ENCODE measurements around the gene TRMT5. TPM values are rescaled to one million over a fixed set of nuclear protein-coding genes. Genes with fewer than 3 reads are reported as not detected.
A peak's percentile ranks its signal among the peaks of the same experiment; 100 is the strongest.

TRMT5 gene, protein sequence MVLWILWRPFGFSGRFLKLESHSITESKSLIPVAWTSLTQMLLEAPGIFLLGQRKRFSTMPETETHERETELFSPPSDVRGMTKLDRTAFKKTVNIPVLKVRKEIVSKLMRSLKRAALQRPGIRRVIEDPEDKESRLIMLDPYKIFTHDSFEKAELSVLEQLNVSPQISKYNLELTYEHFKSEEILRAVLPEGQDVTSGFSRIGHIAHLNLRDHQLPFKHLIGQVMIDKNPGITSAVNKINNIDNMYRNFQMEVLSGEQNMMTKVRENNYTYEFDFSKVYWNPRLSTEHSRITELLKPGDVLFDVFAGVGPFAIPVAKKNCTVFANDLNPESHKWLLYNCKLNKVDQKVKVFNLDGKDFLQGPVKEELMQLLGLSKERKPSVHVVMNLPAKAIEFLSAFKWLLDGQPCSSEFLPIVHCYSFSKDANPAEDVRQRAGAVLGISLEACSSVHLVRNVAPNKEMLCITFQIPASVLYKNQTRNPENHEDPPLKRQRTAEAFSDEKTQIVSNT
- 12.6 and 13.5 TPM in 2 replicates for total RNA-seq
- polyA plus RNA-seq, result 1.8 and 2.4 TPM in 2 replicates
- 3.2 and 3.5 TPM in 2 replicates for polyA plus RNA-seq (2011; cell fraction: cytosol; rRNA removed)
- polyA plus RNA-seq (2011; cell fraction: nucleus; rRNA removed), result 2.4 and 3.8 TPM in 2 replicates
- 6.2 and 9.6 TPM in 2 replicates for polyA plus RNA-seq (2012)
- polyA minus RNA-seq, result 4.4 and 5.9 TPM in 2 replicates
- polyA minus RNA-seq (2011; cell fraction: cytosol; rRNA and poly(A)+ RNA removed), result 4.1 TPM
- polyA minus RNA-seq (2011; cell fraction: nucleus; rRNA and poly(A)+ RNA removed), result 4.9 and 5.0 TPM in 2 replicates
- percentile 75 among the genes with signal in this experiment for Bru-seq, nascent RNA
- BruChase-seq, experiment 1, labeled RNA remaining after a 6-hour chase, result percentile 60 among the genes with signal in this experiment
- percentile 81 among the genes with signal in this experiment for BruChase-seq, experiment 2, labeled RNA remaining after a 2-hour chase
- long read RNA-seq, full-length matches to known transcripts, result 10 of 14 reads
- long read RNA-seq, partial matches to known transcripts, result 0 of 14 reads
- long read RNA-seq, other reads (novel, unspliced or antisense), result 4 of 14 reads

DNA sequence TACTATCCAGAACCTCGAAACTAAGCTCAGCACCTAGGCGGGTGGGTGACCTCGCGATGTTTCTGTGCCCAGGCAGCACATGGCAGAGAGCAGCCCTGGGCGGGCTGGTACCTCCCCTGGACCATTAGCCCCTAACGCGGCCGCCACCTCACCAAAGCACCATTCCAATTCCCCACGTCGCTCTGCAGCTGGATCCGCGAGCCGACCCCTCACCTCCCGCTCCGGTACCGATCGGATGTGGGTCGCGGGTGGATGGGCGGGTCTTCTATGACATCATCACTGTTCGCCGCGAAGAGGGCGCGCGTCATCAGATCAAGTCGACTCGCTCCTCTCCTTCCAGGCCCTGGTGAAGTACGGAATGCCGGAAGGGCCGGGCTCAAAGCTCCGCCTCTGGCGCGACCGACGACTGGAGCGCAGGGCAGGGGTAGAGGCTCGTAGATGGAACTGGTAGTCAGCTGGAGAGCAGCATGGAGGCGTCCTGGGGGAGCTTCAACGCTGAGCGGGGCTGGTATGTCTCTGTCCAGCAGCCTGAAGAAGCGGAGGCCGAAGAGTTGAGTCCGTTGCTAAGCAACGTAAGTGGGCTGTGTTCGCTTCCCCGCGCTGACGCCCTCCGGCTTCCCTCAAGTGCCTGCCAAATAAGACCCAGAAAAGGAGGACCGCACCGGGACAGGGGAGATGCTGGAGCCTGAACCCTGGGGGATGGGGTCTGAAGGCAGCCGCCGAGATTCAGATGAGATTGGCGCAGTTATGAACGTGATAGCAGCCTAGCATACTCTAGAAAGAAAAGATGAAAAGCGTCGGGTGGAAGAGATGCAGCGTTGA lies at the start of gene TRMT5, which contains the start of gene SLC38A6:
TSS of gene TRMT5 (minus strand) at position 269 of the 822 bp plus-strand sequence. CDS start at position 163, 106 bp downstream.
TSS of gene SLC38A6 (plus strand) at position 435 of the 822 bp plus-strand sequence. CDS start at position 468, 33 bp downstream.
- Histone ChIP-seq H3K9me3 (replicated peaks; ENCODE audit: control insufficient read depth, insufficient read depth, low read length) (no peaks in the 10 kb centered on the region), H3K79me2 (ENCODE audit: control insufficient read depth, insufficient read depth, low read length) (peaks cover 24% of the 10 kb centered on the region), H3K9ac (replicated peaks; ENCODE audit: extremely low read depth, insufficient read depth, low read length) (peak within 1 kb of the TSS; percentile 96), H3K4me2 (ENCODE audit: insufficient read depth, low read length) (peak within 1 kb of the TSS; percentile 89), H3K27ac (ENCODE audit: insufficient read depth, low read depth, low read length) (peak within 1 kb of the TSS; percentile 83), H3K4me3 (replicated peaks in 1 of 3; ENCODE audit: insufficient read depth in 1 of 3, low read depth in 1 of 3, low read length in 3 of 3) (peak within 1 kb of the TSS; percentile 27 to 72 (median 61)), H3K36me3 (ENCODE audit: control insufficient read depth in 2 of 2, extremely low read depth in 1 of 2, insufficient read depth in 2 of 2, low read length in 2 of 2) (peaks cover under 1 to 5% of the 10 kb centered on the region in 2 experiments), H3K9me1 (replicated peaks; ENCODE audit: control insufficient read depth, extremely low read depth, insufficient read depth, low read length) (no peaks in the 10 kb centered on the region), H2AFZ (ENCODE audit: low read depth, low read length) (peak within 1 kb of the TSS; percentile 63), H3K4me1 (ENCODE audit: control insufficient read depth, extremely low read depth, insufficient read depth, low read length) (peaks cover 46% of the 10 kb centered on the region), H4K20me1 (replicated peaks; ENCODE audit: control insufficient read depth, extremely low read depth, insufficient read depth, low read length) (no peaks in the 10 kb centered on the region), H3K27me3 (ENCODE audit: control insufficient read depth in 2 of 2, insufficient read depth in 2 of 2, low read length in 2 of 2) (no peaks in the 10 kb centered on the region)
- intact Hi-C loops (cut with micrococcal nuclease), result loop anchor here (1.0 to 5.0 kb wide), 10 partner anchors 44 to 356 kb away; partner anchors contain the start of gene MNAT1
- ChIA-PET CTCF (interaction anchor here (0.6 to 3.1 kb wide), 13 partner anchors 15 to 356 kb away, joined by 3 to 16 read pairs (median 3); partner anchors contain the start of gene SIX4), POLR2A (interaction anchor here (1.1 to 1.6 kb wide), 5 partner anchors 16 to 258 kb away, joined by 4 to 5 read pairs (median 4); no protein-coding TSS in a partner anchor)
- DNase-seq (ENCODE audit: low read depth, low spot score) (peak; percentile 98), FAIRE-seq (peak; percentile 91)
- TF ChIP-seq, protein P1, sequence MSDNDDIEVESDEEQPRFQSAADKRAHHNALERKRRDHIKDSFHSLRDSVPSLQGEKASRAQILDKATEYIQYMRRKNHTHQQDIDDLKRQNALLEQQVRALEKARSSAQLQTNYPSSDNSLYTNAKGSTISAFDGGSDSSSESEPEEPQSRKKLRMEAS (IDR thresholded peaks at IDR 0.05; ENCODE audit: insufficient read depth, insufficient read length), result peak; percentile 38
- TF ChIP-seq GATA2 (IDR thresholded peaks at IDR 0.05; ENCODE audit: insufficient read depth, insufficient read length, low read depth, low read length), result no peak
- TF ChIP-seq, protein P2, sequence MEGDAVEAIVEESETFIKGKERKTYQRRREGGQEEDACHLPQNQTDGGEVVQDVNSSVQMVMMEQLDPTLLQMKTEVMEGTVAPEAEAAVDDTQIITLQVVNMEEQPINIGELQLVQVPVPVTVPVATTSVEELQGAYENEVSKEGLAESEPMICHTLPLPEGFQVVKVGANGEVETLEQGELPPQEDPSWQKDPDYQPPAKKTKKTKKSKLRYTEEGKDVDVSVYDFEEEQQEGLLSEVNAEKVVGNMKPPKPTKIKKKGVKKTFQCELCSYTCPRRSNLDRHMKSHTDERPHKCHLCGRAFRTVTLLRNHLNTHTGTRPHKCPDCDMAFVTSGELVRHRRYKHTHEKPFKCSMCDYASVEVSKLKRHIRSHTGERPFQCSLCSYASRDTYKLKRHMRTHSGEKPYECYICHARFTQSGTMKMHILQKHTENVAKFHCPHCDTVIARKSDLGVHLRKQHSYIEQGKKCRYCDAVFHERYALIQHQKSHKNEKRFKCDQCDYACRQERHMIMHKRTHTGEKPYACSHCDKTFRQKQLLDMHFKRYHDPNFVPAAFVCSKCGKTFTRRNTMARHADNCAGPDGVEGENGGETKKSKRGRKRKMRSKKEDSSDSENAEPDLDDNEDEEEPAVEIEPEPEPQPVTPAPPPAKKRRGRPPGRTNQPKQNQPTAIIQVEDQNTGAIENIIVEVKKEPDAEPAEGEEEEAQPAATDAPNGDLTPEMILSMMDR (IDR thresholded peaks at IDR 0.05; ENCODE audit: extremely low read depth in 1 of 2, insufficient read depth in 1 of 2, low read depth in 1 of 2, low read length in 2 of 2), result no peak
- peak; percentile 36 for TF ChIP-seq POLR2AphosphoS5 (IDR thresholded peaks at IDR 0.05; ENCODE audit: insufficient read depth, low read depth, low read length)
- peak; percentile 71 for TF ChIP-seq JUN (IDR thresholded peaks at IDR 0.05; ENCODE audit: borderline replicate concordance, insufficient read depth, insufficient read length, low read depth)
- TF ChIP-seq POLR2A (IDR thresholded peaks at IDR 0.05; ENCODE audit: low read depth, low read length), result peak; percentile 51
- TF ChIP-seq EZH2 (IDR thresholded peaks at IDR 0.05; ENCODE audit: borderline replicate concordance, low read depth, low read length, severe bottlenecking), result no peak
- peak; percentile 62 for TF ChIP-seq MYC (IDR thresholded peaks at IDR 0.05; ENCODE audit: low read depth, low read length)
- TF ChIP-seq FOS (IDR thresholded peaks at IDR 0.05; ENCODE audit: borderline replicate concordance, insufficient read depth, low read length), result no peak
- dilution Hi-C loops (cut with MboI; ENCODE audit: extremely low pct_ligation_motif_present, low sequenced_read_pairs), result no loop called here
- TSS peak; percentile 51 for BruUV-seq (replicated peaks)

Data from endothelial cell of umbilical vein (primary cell).